ENCODE data around the gene FJX1. TPM values are rescaled to one million over a fixed set of nuclear protein-coding genes. Genes with fewer than 3 reads are reported as not detected.

FJX1 gene
- polyA plus RNA-seq, 1 donor: 3.5 TPM

GRCh38 chr11:35602979-35603378 is 15.3 kb upstream of the FJX1 start:
- Histone ChIP-seq H3K4me1 (ENCODE audit: control insufficient read depth, insufficient read depth, low read length) (peaks cover 11% of the 10 kb centered on the region), H3K9me3 (ENCODE audit: control insufficient read depth, low read depth, low read length) (no peaks in the 10 kb centered on the region), H3K4me3 (ENCODE audit: low read length) (no peak overlapping the region), H3K27ac (ENCODE audit: low read length) (no peak overlapping the region), H3K27me3 (ENCODE audit: control insufficient read depth, insufficient read depth, low read length) (peaks cover 6% of the 10 kb centered on the region), H3K36me3 (ENCODE audit: control insufficient read depth, insufficient read depth, low read length) (no peaks in the 10 kb centered on the region)
- no peak for DNase-seq
- WGBS (ENCODE audit: insufficient coverage, low lambda C conversion rate): no CpG with 5 or more reads among the region's 3 CpGs

DNA sequence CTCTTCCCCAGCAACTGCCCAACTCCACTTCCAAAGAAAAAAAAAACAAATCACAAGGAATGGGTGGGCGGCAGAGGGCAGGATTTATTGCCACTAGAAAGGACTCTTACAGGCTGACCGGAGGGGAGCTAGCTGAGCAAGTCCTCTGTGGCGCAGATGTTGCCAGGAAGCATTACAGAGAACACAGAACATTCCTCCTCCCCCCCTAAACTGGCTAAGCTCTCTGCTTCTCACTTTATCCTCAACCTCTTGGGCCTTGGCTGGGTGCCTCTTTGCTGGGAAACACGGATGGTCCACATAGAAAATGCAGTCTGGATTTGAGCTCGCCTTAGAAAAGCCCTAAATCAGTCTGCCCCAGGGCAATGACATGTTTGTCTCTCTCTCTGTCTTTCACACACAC is 12.6 kb upstream of the FJX1 start:
- 0% methylated on average over 1 of the region's 5 CpGs for WGBS (ENCODE audit: insufficient coverage, low lambda C conversion rate)
- Histone ChIP-seq H3K27ac (ENCODE audit: low read length) (no peak overlapping the region), H3K9me3 (ENCODE audit: control insufficient read depth, low read depth, low read length) (no peaks in the 10 kb centered on the region), H3K4me1 (ENCODE audit: control insufficient read depth, insufficient read depth, low read length) (peaks cover 11% of the 10 kb centered on the region), H3K36me3 (ENCODE audit: control insufficient read depth, insufficient read depth, low read length) (no peaks in the 10 kb centered on the region), H3K27me3 (ENCODE audit: control insufficient read depth, insufficient read depth, low read length) (peaks cover 12% of the 10 kb centered on the region), H3K4me3 (ENCODE audit: low read length) (no peak overlapping the region)
- peak in 1 of 2 donors; percentile 20 for DNase-seq

- H3K4me3 ChIP-seq (ENCODE audit: low read length): no peak overlapping the region
- no peak overlapping the region for H3K27ac ChIP-seq (ENCODE audit: low read length)
- no peaks in the 10 kb centered on the region for H3K9me3 ChIP-seq (ENCODE audit: control insufficient read depth, low read depth, low read length)
- WGBS (ENCODE audit: insufficient coverage, low lambda C conversion rate): 93% methylated on average over 3 of the region's 5 CpGs
- H3K4me1 ChIP-seq (ENCODE audit: control insufficient read depth, insufficient read depth, low read length): peaks cover 11% of the 10 kb centered on the region
- H3K27me3 ChIP-seq (ENCODE audit: control insufficient read depth, insufficient read depth, low read length): peaks cover 14% of the 10 kb centered on the region
- no peaks in the 10 kb centered on the region for H3K36me3 ChIP-seq (ENCODE audit: control insufficient read depth, insufficient read depth, low read length)
- DNase-seq: no peak
Observed at GRCh38 chr11:35606206-35606605, 12.1 kb upstream of the FJX1 start.

DNA sequence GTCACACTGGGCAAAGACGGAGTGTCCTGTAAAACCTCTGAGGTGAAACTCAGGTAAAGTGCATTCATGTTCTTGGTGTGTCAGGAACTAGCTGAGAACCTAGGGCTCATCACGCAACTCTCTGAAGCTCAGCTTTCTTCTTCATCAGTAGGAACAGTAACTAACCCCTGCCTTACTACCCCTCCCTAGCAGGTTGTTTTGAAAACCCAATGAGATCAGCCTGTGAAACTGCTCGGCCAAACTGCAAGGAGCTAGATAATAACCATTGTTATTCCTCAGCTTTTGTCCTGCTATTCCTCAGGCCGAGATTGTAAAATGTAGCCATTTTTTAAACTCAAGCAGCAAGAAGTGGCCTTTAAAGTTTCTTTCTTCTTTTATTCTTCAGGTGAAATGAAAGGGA is 9.8 kb upstream of the FJX1 start:
- 63% methylated on average over 1 of the region's 4 CpGs for WGBS (ENCODE audit: insufficient coverage, low lambda C conversion rate)

GRCh38 chr11:35609656-35610055 is 8.6 kb upstream of the FJX1 start:
- Histone ChIP-seq H3K27ac (ENCODE audit: low read length) (no peak overlapping the region), H3K27me3 (ENCODE audit: control insufficient read depth, insufficient read depth, low read length) (peaks cover 32% of the 10 kb centered on the region), H3K9me3 (ENCODE audit: control insufficient read depth, low read depth, low read length) (no peaks in the 10 kb centered on the region), H3K36me3 (ENCODE audit: control insufficient read depth, insufficient read depth, low read length) (no peaks in the 10 kb centered on the region), H3K4me1 (ENCODE audit: control insufficient read depth, insufficient read depth, low read length) (no peaks in the 10 kb centered on the region), H3K4me3 (ENCODE audit: low read length) (no peak overlapping the region)
- DNase-seq: no peak
- 100% methylated on average over 1 of the region's 6 CpGs for WGBS (ENCODE audit: insufficient coverage, low lambda C conversion rate)

More for the DNA sequence above, 9.8 kb upstream of the FJX1 start:
- Histone ChIP-seq H3K4me3 (ENCODE audit: low read length) (no peak overlapping the region), H3K27me3 (ENCODE audit: control insufficient read depth, insufficient read depth, low read length) (peaks cover 27% of the 10 kb centered on the region), H3K9me3 (ENCODE audit: control insufficient read depth, low read depth, low read length) (no peaks in the 10 kb centered on the region), H3K27ac (ENCODE audit: low read length) (no peak overlapping the region), H3K4me1 (ENCODE audit: control insufficient read depth, insufficient read depth, low read length) (no peaks in the 10 kb centered on the region), H3K36me3 (ENCODE audit: control insufficient read depth, insufficient read depth, low read length) (no peaks in the 10 kb centered on the region)
- DNase-seq: no peak

GRCh38 chr11:35610631-35611030 is 7.6 kb upstream of the FJX1 start:
- DNase-seq: no peak
- Histone ChIP-seq H3K27ac (ENCODE audit: low read length) (no peak overlapping the region), H3K36me3 (ENCODE audit: control insufficient read depth, insufficient read depth, low read length) (no peaks in the 10 kb centered on the region), H3K27me3 (ENCODE audit: control insufficient read depth, insufficient read depth, low read length) (peaks cover 35% of the 10 kb centered on the region), H3K4me1 (ENCODE audit: control insufficient read depth, insufficient read depth, low read length) (no peaks in the 10 kb centered on the region), H3K4me3 (ENCODE audit: low read length) (no peak overlapping the region), H3K9me3 (ENCODE audit: control insufficient read depth, low read depth, low read length) (no peaks in the 10 kb centered on the region)
- WGBS (ENCODE audit: insufficient coverage, low lambda C conversion rate): no CpG with 5 or more reads among the region's 7 CpGs

- Histone ChIP-seq H3K36me3 (ENCODE audit: control insufficient read depth, insufficient read depth, low read length) (no peaks in the 10 kb centered on the region), H3K9me3 (ENCODE audit: control insufficient read depth, low read depth, low read length) (no peaks in the 10 kb centered on the region), H3K4me1 (ENCODE audit: control insufficient read depth, insufficient read depth, low read length) (no peaks in the 10 kb centered on the region), H3K27me3 (ENCODE audit: control insufficient read depth, insufficient read depth, low read length) (peaks cover 32% of the 10 kb centered on the region), H3K4me3 (ENCODE audit: low read length) (no peak overlapping the region), H3K27ac (ENCODE audit: low read length) (no peak overlapping the region)
- no CpG with 5 or more reads among the region's 1 CpG for WGBS (ENCODE audit: insufficient coverage, low lambda C conversion rate)
- no peak for DNase-seq
Observed at GRCh38 chr11:35611741-35612140, 6.5 kb upstream of the FJX1 start.

GRCh38 chr11:35614939-35615569 is 3.2 kb upstream of the FJX1 start:
- no peak overlapping the region for H3K4me3 ChIP-seq (ENCODE audit: low read length)
- no CpG with 5 or more reads among the region's 1 CpG for WGBS (ENCODE audit: insufficient coverage, low lambda C conversion rate)
- H3K27me3 ChIP-seq (ENCODE audit: control insufficient read depth, insufficient read depth, low read length): peaks cover 41% of the 10 kb centered on the region
- peak in 1 of 2 donors; percentile 20 for DNase-seq
- no peak overlapping the region for H3K27ac ChIP-seq (ENCODE audit: low read length)
- H3K9me3 ChIP-seq (ENCODE audit: control insufficient read depth, low read depth, low read length): peaks cover 4% of the 10 kb centered on the region
- H3K36me3 ChIP-seq (ENCODE audit: control insufficient read depth, insufficient read depth, low read length): no peaks in the 10 kb centered on the region
- H3K4me1 ChIP-seq (ENCODE audit: control insufficient read depth, insufficient read depth, low read length): peaks cover 8% of the 10 kb centered on the region

GRCh38 chr11:35615921-35616900 is 2.0 kb upstream of the FJX1 start:
- DNase-seq: peak in 1 of 2 donors; percentile 36
- H3K27ac ChIP-seq (ENCODE audit: low read length): no peak overlapping the region

GRCh38 chr11:35617316-35617686 is 959 bp upstream of the FJX1 start:
- peak overlapping the region; percentile 35 for H3K4me3 ChIP-seq (ENCODE audit: low read length)
- H3K27me3 ChIP-seq (ENCODE audit: control insufficient read depth, insufficient read depth, low read length): peaks cover 43% of the 10 kb centered on the region
- peaks cover 15% of the 10 kb centered on the region for H3K4me1 ChIP-seq (ENCODE audit: control insufficient read depth, insufficient read depth, low read length)
- H3K9me3 ChIP-seq (ENCODE audit: control insufficient read depth, low read depth, low read length): peaks cover 4% of the 10 kb centered on the region
- H3K27ac ChIP-seq (ENCODE audit: low read length): no peak overlapping the region
- no peaks in the 10 kb centered on the region for H3K36me3 ChIP-seq (ENCODE audit: control insufficient read depth, insufficient read depth, low read length)
- DNase-seq: no peak
- WGBS (ENCODE audit: insufficient coverage, low lambda C conversion rate): no CpG with 5 or more reads among the region's 7 CpGs

More at GRCh38 chr11:35615921-35616900, 2.0 kb upstream of the FJX1 start:
- 0% methylated on average over 2 of the region's 8 CpGs for WGBS (ENCODE audit: insufficient coverage, low lambda C conversion rate)
- H3K27me3 ChIP-seq (ENCODE audit: control insufficient read depth, insufficient read depth, low read length): peaks cover 49% of the 10 kb centered on the region
- H3K4me3 ChIP-seq (ENCODE audit: low read length): no peak overlapping the region
- H3K36me3 ChIP-seq (ENCODE audit: control insufficient read depth, insufficient read depth, low read length): no peaks in the 10 kb centered on the region
- H3K9me3 ChIP-seq (ENCODE audit: control insufficient read depth, low read depth, low read length): peaks cover 4% of the 10 kb centered on the region
- H3K4me1 ChIP-seq (ENCODE audit: control insufficient read depth, insufficient read depth, low read length): peaks cover 12% of the 10 kb centered on the region

Data from large intestine (tissue), 3 donors.